K562 (cell line): ENCODE measurements around the gene ZNF554. TPM values are rescaled to one million over a fixed set of nuclear protein-coding genes. Genes with fewer than 3 reads are reported as not detected.

Experiments
- ATAC-seq: fragments of 200-7000 bp; cut with Tn5 transposase; 3 replicates; pipeline ENCODE4 v1.9.1; 2020; ENCODE audit warnings: moderate library complexity
- BruUV-seq: library from RNA; stranded (reverse); fragments of 400-500 nt; replicated peaks from 2 replicates; lab custom pipeline; 2021; lab: Mats Ljungman, UMichigan
- CTCF ChIA-PET: fragments of 300-600 bp; formaldehyde crosslinking; extraction: SDS; loops from one replicate; lab custom pipeline; 2021; ENCODE audit warnings: low intra/inter-chr PET ratio; lab: Yijun Ruan, JAX
- POLR2A ChIA-PET: fragments of 300-600, 350-650 bp; sonication (Branson Sonifier 250); formaldehyde crosslinking; extraction: SDS; loops from one replicate; lab custom pipeline; 2021; ENCODE audit warnings: antibody characterized with exemption, inconsistent platforms; lab: Yijun Ruan, JAX
- DNase-seq, 4 experiments: peaks; one replicate each; pipeline versions ENCODE4 v3.0.0 to v3.0.0-alpha.2; 2011 to 2018; ENCODE audit warnings: low spot score in 3 of 4, mixed read lengths in 3 of 4; ENCODE audit errors: extremely low read depth in 1 of 4
- FAIRE-seq: peaks from 2 replicates; lab custom pipeline; 2011; peaks lifted over from hg19 to GRCh38; lab: Jason Lieb, UNC
- H2AFZ ChIP-seq: 2 replicates; pipeline ENCODE4 v1.6.0; 2011; ENCODE audit warnings: low read depth, low read length, control low read depth, inconsistent platforms
- H3K27ac ChIP-seq: fragments of 200-600 bp; 3 replicates; pipeline ENCODE4 v1.8.0; 2011; ENCODE audit warnings: low read depth, mild to moderate bottlenecking, control low read depth, inconsistent platforms, low read length, moderate library complexity, mixed read lengths; ENCODE audit errors: extremely low read depth
- H3K27me3 ChIP-seq, 2 experiments: fragments of 300-600 bp in 1 of 2; 2 replicates in 1 of 2; 3 replicates in 1 of 2; pipeline versions ENCODE4 v1.6.0 to v1.8.0; 2011; ENCODE audit warnings: inconsistent platforms in 2 of 2, low read length in 2 of 2, mild to moderate bottlenecking in 1 of 2, mixed read lengths in 1 of 2, moderate library complexity in 1 of 2; ENCODE audit not compliant: control insufficient read depth in 2 of 2, insufficient read depth in 2 of 2
- H3K36me3 ChIP-seq: fragments of 300-600 bp; 3 replicates; pipeline ENCODE4 v1.8.0; 2011; ENCODE audit warnings: mild to moderate bottlenecking, low read length, inconsistent platforms; ENCODE audit not compliant: control insufficient read depth, insufficient read depth
- H3K4me1 ChIP-seq, 2 experiments: fragments of 200-600 bp in 1 of 2; replicated peaks in 1 of 2; 2 replicates in 1 of 2; 3 replicates in 1 of 2; pipeline versions ENCODE4 v1.5.1 to v1.8.0; 2011; ENCODE audit warnings: inconsistent platforms in 2 of 2, low read length in 2 of 2, mild to moderate bottlenecking in 1 of 2, mixed read lengths in 1 of 2, moderate library complexity in 1 of 2; ENCODE audit not compliant: control insufficient read depth in 2 of 2, insufficient read depth in 2 of 2
- H3K4me2 ChIP-seq: 2 replicates; pipeline ENCODE4 v1.6.1; 2011; ENCODE audit warnings: low read length, control low read depth, inconsistent platforms, mixed read lengths; ENCODE audit not compliant: insufficient read depth
- H3K4me3 ChIP-seq: fragments of 200-600 bp; sonication (generic), shearing (Covaris generic); 2 replicates; pipeline ENCODE4 v1.5.1; 2016; ENCODE audit warnings: control low read depth, inconsistent platforms
- H3K79me2 ChIP-seq: fragments of 200-600 bp; 3 replicates; pipeline ENCODE4 v1.8.0; 2011; ENCODE audit warnings: low read length, inconsistent platforms; ENCODE audit not compliant: control insufficient read depth, insufficient read depth
- H3K9ac ChIP-seq, 2 experiments: 2 replicates each; pipeline versions ENCODE4 v1.6.0 to v1.6.1; 2011; ENCODE audit warnings: low read depth in 2 of 2, low read length in 2 of 2, control low read depth in 1 of 2, inconsistent platforms in 1 of 2, mild to moderate bottlenecking in 1 of 2, mixed read lengths in 1 of 2; ENCODE audit not compliant: insufficient read depth in 1 of 2
- H3K9me1 ChIP-seq: one replicate; pipeline ENCODE4 v1.6.0; 2011; ENCODE audit warnings: inconsistent platforms, mild to moderate bottlenecking, low read length, moderate library complexity; ENCODE audit not compliant: control insufficient read depth, insufficient read depth
- H3K9me3 ChIP-seq: replicated peaks from 2 replicates; pipeline ENCODE4 v1.5.1; 2011; ENCODE audit warnings: low read depth, low read length, inconsistent platforms; ENCODE audit not compliant: control insufficient read depth, insufficient read depth
- H4K20me1 ChIP-seq: replicated peaks from 2 replicates; pipeline ENCODE4 v1.6.1; 2011; ENCODE audit warnings: low read length, inconsistent platforms, mixed read lengths; ENCODE audit not compliant: control insufficient read depth, insufficient read depth
- ATF1 ChIP-seq, 2 experiments: fragments of 450-650 bp in 1 of 2; IDR thresholded peaks; 2 replicates each; pipeline ENCODE4 v1.6.1; 2016; ENCODE audit warnings: missing compliant biosample characterization in 1 of 2, missing genetic modification characterization in 1 of 2
- HDAC3 ChIP-seq: fragments of 450-650 bp; IDR thresholded peaks from 2 replicates; pipeline ENCODE4 v1.6.1; 2018; ENCODE audit warnings: borderline replicate concordance, mild to moderate bottlenecking, moderate library complexity; ENCODE audit not compliant: partially characterized antibody
- NEUROD1 ChIP-seq: fragments of 150-350 bp; IDR thresholded peaks from 2 replicates; pipeline ENCODE4 v1.6.1; 2014; ENCODE audit warnings: borderline replicate concordance, low read length, low read depth; ENCODE audit not compliant: partially characterized antibody
- SNIP1 ChIP-seq: fragments of 450-650 bp; IDR thresholded peaks from 2 replicates; pipeline ENCODE4 v1.7.1; 2017; ENCODE audit warnings: low read depth, mild to moderate bottlenecking
- TAF9B ChIP-seq: fragments of 450-650 bp; IDR thresholded peaks from 2 replicates; pipeline ENCODE4 v1.6.1; 2018; ENCODE audit warnings: mild to moderate bottlenecking; ENCODE audit not compliant: partially characterized antibody
- ZNF124 ChIP-seq: sonication (generic); formaldehyde crosslinking; IDR thresholded peaks from 2 replicates; pipeline ENCODE4 v1.8.1; 2022; ENCODE audit warnings: missing genetic modification reagents
- ZNF584 ChIP-seq: fragments of 200-800 bp; sonication (Bioruptor generic); IDR thresholded peaks from 2 replicates; pipeline ENCODE4 v1.6.1; 2016; ENCODE audit warnings: low read depth, mild to moderate bottlenecking, missing genetic modification characterization, missing compliant biosample characterization
- WGBS: fragments of 100-300 bp; shearing (Covaris generic); methylation state at CpG from one replicate; pipeline ENCODE4 v1.1.6; 2016; ENCODE audit warnings: low coverage, mixed read lengths; ENCODE audit not compliant: insufficient coverage; ENCODE audit errors: missing lambda C conversion rate; 5-methylcytosine and 5-hydroxymethylcytosine counted together
- in situ Hi-C: fragments of 300-500 bp; cut with MboI; formaldehyde crosslinking; loops from 4 replicates; pipeline ENCODE4 v1.15.0; 2018; ENCODE audit warnings: inconsistent platforms, mixed read lengths
- intact Hi-C: fragments of 100-400 bp; cut with micrococcal nuclease; formaldehyde crosslinking; loops from 2 replicates; pipeline ENCODE4 v1.14.2; 2022
- polyA plus RNA-seq, 8 experiments: library from polyadenylated mRNA; depleted of rRNA in 4 of 8; stranded (reverse) in 5 of 8; unstranded in 3 of 8; fragments of >200 nt; fragmentation: Nextera tagmentation in 2 of 8; fragmentation: Illumina TruSeq in 1 of 8; extraction: Ambion mirVana in 2 of 8; extraction: Trizol in 1 of 8; gene quantifications; 2 replicates each; pipeline versions ENCODE4 v1.2.1 to v1.2.3, GENCODE V29; 2011 to 2014; ENCODE audit warnings: inconsistent platforms in 1 of 8, missing spikeins in 1 of 8
- total RNA-seq, 7 experiments: library from RNA; depleted of rRNA in 6 of 7; stranded (reverse); fragments of >200 nt in 6 of 7; fragmentation: Illumina TruSeq in 2 of 7; extraction: Trizol in 2 of 7; gene quantifications; 2 replicates each; pipeline versions ENCODE4 v1.2.1 to v1.2.3, GENCODE V29; 2011 to 2021; ENCODE audit warnings: low replicate concordance in 1 of 7
- TF ChIP-seq, protein P1 (sequence below): fragments of 150-350 bp; conservative IDR thresholded peaks from 2 replicates; pipeline ENCODE4 v1.6.1; 2014; ENCODE audit warnings: low read length
- TF ChIP-seq, protein P2 (sequence below): IDR thresholded peaks from 2 replicates; pipeline ENCODE4 v1.6.1; 2016; ENCODE audit warnings: missing genetic modification characterization, missing compliant biosample characterization
- TF ChIP-seq, protein P3 (sequence below), 2 experiments: fragments of 250-450 bp in 1 of 2; fragments of 450-650 bp in 1 of 2; sonication (Bioruptor Pico) in 1 of 2; IDR thresholded peaks; 2 replicates each; pipeline versions ENCODE4 v1.6.1 to v1.8.0; 2016 to 2021; ENCODE audit warnings: mild to moderate bottlenecking in 2 of 2, moderate library complexity in 2 of 2, missing compliant biosample characterization in 1 of 2, missing genetic modification characterization in 1 of 2
- TF ChIP-seq, protein P4 (sequence below): sonication (generic); formaldehyde crosslinking; IDR thresholded peaks from 2 replicates; pipeline ENCODE4 v1.8.0; 2022; ENCODE audit warnings: missing genetic modification reagents, mild to moderate bottlenecking, moderate library complexity, borderline replicate concordance

Gene ZNF554
- total and polyA plus RNA-seq, 9 of the 15 experiments (the other 6 are each of a cell fraction or from before 2014, with no cell fraction given): 0.07 to 1.8 (median 1.1) TPM

DNA sequence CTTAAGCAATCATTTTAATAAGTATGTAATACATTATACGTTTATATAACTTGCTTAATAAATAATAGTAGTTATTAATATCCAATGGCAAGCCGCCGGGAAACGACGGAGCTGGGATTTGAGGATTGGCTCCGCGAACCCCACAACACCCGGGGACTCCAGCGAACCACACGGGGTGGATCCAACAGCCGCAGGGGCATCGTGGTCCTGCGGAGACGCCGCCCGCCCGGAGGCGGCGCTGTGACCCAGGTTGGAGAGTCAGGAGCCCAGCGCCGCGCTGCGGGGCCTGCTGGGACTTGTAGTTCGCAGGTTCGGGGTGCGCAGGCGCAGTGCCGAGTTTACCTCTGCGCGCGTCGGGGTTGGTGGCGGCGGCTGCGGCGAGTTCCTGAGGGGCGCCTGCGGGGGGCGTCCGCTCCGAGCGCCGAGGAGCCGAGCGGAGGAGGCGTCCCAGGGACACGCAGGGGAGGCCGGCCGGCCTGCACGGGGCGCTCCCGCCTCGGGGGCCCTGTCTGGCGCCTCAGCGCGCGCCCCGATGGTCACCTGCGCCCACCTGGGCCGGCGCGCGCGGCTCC lies at the start of gene ZNF554 (continued):
- TF ChIP-seq, protein P1, sequence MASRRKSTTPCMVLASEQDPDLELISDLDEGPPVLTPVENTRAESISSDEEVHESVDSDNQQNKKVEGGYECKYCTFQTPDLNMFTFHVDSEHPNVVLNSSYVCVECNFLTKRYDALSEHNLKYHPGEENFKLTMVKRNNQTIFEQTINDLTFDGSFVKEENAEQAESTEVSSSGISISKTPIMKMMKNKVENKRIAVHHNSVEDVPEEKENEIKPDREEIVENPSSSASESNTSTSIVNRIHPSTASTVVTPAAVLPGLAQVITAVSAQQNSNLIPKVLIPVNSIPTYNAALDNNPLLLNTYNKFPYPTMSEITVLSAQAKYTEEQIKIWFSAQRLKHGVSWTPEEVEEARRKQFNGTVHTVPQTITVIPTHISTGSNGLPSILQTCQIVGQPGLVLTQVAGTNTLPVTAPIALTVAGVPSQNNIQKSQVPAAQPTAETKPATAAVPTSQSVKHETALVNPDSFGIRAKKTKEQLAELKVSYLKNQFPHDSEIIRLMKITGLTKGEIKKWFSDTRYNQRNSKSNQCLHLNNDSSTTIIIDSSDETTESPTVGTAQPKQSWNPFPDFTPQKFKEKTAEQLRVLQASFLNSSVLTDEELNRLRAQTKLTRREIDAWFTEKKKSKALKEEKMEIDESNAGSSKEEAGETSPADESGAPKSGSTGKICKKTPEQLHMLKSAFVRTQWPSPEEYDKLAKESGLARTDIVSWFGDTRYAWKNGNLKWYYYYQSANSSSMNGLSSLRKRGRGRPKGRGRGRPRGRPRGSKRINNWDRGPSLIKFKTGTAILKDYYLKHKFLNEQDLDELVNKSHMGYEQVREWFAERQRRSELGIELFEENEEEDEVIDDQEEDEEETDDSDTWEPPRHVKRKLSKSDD: 0 out of 2 replicates have a peak, but pooled peaks have one; percentile 53
- TF ChIP-seq, all 486 proteins: peak for 147

DNA sequence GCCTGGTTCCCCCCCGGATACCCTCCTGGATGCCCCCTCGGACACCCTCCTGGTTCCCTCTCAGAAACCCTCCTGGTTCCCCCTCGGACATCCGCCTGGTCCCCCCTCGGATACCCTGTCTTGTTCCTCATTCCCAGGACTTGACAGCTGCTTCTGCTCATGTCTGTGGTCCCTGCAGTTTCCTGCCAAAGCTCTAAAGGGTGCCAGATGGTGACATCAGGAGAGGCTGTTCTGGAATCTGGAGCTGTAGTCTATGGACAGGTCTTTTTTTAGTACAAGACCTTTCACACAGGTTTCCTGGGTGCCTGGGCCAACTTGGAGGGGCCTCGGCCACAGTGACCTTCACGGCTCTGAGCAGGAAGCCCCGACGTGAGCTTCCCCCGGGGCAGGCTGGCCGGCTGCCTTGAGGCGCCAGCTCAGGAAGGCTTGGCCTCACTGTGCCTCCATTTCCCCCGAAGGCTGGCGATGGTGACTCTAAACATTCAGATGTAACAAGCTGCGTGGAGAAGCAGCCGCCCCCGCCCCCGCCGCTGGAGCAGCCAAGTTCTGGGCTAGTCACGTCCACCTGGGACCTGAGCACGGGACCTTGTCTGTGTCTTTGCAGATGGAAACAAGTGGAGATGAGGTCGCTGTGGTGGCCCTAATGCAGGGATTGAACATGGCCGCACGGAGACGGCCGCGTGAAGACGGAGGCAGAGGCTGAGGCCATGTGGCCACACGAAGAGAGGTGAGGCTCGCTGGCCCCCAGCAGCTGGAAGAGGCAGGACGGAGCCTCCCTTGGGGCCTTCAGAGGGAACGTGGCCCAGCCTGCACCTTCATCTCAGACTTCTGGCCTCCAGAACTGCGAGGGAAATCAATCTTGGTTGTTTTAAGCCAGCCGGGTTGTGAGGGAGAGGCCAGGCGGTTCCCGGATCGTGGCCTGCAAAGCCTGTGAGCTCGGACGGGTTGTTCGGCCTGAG lies 49.3 kb upstream of the ZNF554 start:
- FAIRE-seq (no peak), ATAC-seq (no peak), DNase-seq (no peak)
- Histone ChIP-seq H3K4me1 (peaks cover 0 to 51% of the 10 kb centered on the region in 2 experiments; a peak in 3 of 5 replicates), H3K9ac (peak overlapping the region in 1 of 2 experiments; percentile 68; a peak in 1 of 4 replicates), H3K27ac (no peak overlapping the region), H2AFZ (no peak overlapping the region), H3K4me2 (no peak overlapping the region), H3K36me3 (peaks cover 76% of the 10 kb centered on the region; the same call in 2 of the 3 replicates), H3K9me1 (no peaks in the 10 kb centered on the region), H3K79me2 (peaks cover 61% of the 10 kb centered on the region), H3K27me3 (no peaks in the 10 kb centered on the region), H3K4me3 (no peak overlapping the region), H3K9me3 (no peaks in the 10 kb centered on the region), H4K20me1 (peaks cover 22% of the 10 kb centered on the region)
- 94% methylated on average over 21 of the region's 40 CpGs for WGBS
- intact Hi-C loops: no loop called here
- in situ Hi-C loops: no loop called here
- ChIA-PET POLR2A (interaction anchor here (0.8 to 2.6 kb wide), 5 partner anchors 9 to 13 kb away, joined by 4 to 12 read pairs (median 5); partner anchors contain the start of gene SGTA), CTCF (no interaction called here)
- no TSS peak for BruUV-seq
- TF ChIP-seq ZNF584 (CRISPR knock-in tag): no peak
- TF ChIP-seq, protein P2, sequence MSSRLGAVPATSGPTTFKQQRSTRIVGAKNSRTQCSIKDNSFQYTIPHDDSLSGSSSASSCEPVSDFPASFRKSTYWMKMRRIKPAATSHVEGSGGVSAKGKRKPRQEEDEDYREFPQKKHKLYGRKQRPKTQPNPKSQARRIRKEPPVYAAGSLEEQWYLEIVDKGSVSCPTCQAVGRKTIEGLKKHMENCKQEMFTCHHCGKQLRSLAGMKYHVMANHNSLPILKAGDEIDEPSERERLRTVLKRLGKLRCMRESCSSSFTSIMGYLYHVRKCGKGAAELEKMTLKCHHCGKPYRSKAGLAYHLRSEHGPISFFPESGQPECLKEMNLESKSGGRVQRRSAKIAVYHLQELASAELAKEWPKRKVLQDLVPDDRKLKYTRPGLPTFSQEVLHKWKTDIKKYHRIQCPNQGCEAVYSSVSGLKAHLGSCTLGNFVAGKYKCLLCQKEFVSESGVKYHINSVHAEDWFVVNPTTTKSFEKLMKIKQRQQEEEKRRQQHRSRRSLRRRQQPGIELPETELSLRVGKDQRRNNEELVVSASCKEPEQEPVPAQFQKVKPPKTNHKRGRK: no peak
- TF ChIP-seq ZNF124: no peak
- no peak for TF ChIP-seq TAF9B
- TF ChIP-seq, protein P3, sequence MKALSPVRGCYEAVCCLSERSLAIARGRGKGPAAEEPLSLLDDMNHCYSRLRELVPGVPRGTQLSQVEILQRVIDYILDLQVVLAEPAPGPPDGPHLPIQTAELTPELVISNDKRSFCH (CRISPR knock-in tag; IDR thresholded peaks at IDR 0.05): no peak
- TF ChIP-seq, protein P3 (tag; IDR thresholded peaks at IDR 0.05): no peak
- TF ChIP-seq HDAC3: no peak
- TF ChIP-seq ATF1 (CRISPR knock-in tag; IDR thresholded peaks at IDR 0.05): no peak
- no peak for TF ChIP-seq ATF1 (tag; IDR thresholded peaks at IDR 0.05)
- no peak for TF ChIP-seq NEUROD1
- no peak for TF ChIP-seq SNIP1
- TF ChIP-seq, protein P4, sequence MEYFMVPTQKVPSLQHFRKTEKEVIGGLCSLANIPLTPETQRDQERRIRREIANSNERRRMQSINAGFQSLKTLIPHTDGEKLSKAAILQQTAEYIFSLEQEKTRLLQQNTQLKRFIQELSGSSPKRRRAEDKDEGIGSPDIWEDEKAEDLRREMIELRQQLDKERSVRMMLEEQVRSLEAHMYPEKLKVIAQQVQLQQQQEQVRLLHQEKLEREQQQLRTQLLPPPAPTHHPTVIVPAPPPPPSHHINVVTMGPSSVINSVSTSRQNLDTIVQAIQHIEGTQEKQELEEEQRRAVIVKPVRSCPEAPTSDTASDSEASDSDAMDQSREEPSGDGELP (CRISPR knock-in tag): no peak
